K562 (cell line): ENCODE data around the gene ATP2A2. TPM values are rescaled to one million over a fixed set of nuclear protein-coding genes. Genes with fewer than 3 reads are reported as not detected.

ENCODE experiments used
- ATAC-seq: fragments of 200-7000 bp; cut with Tn5 transposase; 3 replicates; pipeline ENCODE4 v1.9.1; 2020; ENCODE audit warnings: moderate library complexity
- BruUV-seq: library from RNA; stranded (reverse); fragments of 400-500 nt; replicated peaks from 2 replicates; lab custom pipeline; 2021; lab: Mats Ljungman, UMichigan
- CTCF ChIA-PET: fragments of 300-600 bp; formaldehyde crosslinking; extraction: SDS; loops from one replicate; lab custom pipeline; 2021; ENCODE audit warnings: low intra/inter-chr PET ratio; lab: Yijun Ruan, JAX
- POLR2A ChIA-PET: fragments of 300-600, 350-650 bp; sonication (Branson Sonifier 250); formaldehyde crosslinking; extraction: SDS; loops from one replicate; lab custom pipeline; 2021; ENCODE audit warnings: antibody characterized with exemption, inconsistent platforms; lab: Yijun Ruan, JAX
- DNase-seq, 4 experiments: peaks; one replicate each; pipeline versions ENCODE4 v3.0.0 to v3.0.0-alpha.2; 2011 to 2018; ENCODE audit warnings: low spot score in 3 of 4, mixed read lengths in 3 of 4; ENCODE audit errors: extremely low read depth in 1 of 4
- FAIRE-seq: peaks from 2 replicates; lab custom pipeline; 2011; peaks lifted over from hg19 to GRCh38; lab: Jason Lieb, UNC
- H2AFZ ChIP-seq: 2 replicates; pipeline ENCODE4 v1.6.0; 2011; ENCODE audit warnings: low read depth, low read length, control low read depth, inconsistent platforms
- H3K27ac ChIP-seq: fragments of 200-600 bp; 3 replicates; pipeline ENCODE4 v1.8.0; 2011; ENCODE audit warnings: low read depth, mild to moderate bottlenecking, control low read depth, inconsistent platforms, low read length, moderate library complexity, mixed read lengths; ENCODE audit errors: extremely low read depth
- H3K27me3 ChIP-seq, 2 experiments: fragments of 300-600 bp in 1 of 2; 2 replicates in 1 of 2; 3 replicates in 1 of 2; pipeline versions ENCODE4 v1.6.0 to v1.8.0; 2011; ENCODE audit warnings: inconsistent platforms in 2 of 2, low read length in 2 of 2, mild to moderate bottlenecking in 1 of 2, mixed read lengths in 1 of 2, moderate library complexity in 1 of 2; ENCODE audit not compliant: control insufficient read depth in 2 of 2, insufficient read depth in 2 of 2
- H3K36me3 ChIP-seq: fragments of 300-600 bp; 3 replicates; pipeline ENCODE4 v1.8.0; 2011; ENCODE audit warnings: mild to moderate bottlenecking, low read length, inconsistent platforms; ENCODE audit not compliant: control insufficient read depth, insufficient read depth
- H3K4me1 ChIP-seq, 2 experiments: fragments of 200-600 bp in 1 of 2; replicated peaks in 1 of 2; 2 replicates in 1 of 2; 3 replicates in 1 of 2; pipeline versions ENCODE4 v1.5.1 to v1.8.0; 2011; ENCODE audit warnings: inconsistent platforms in 2 of 2, low read length in 2 of 2, mild to moderate bottlenecking in 1 of 2, mixed read lengths in 1 of 2, moderate library complexity in 1 of 2; ENCODE audit not compliant: control insufficient read depth in 2 of 2, insufficient read depth in 2 of 2
- H3K4me2 ChIP-seq: 2 replicates; pipeline ENCODE4 v1.6.1; 2011; ENCODE audit warnings: low read length, control low read depth, inconsistent platforms, mixed read lengths; ENCODE audit not compliant: insufficient read depth
- H3K4me3 ChIP-seq: fragments of 200-600 bp; sonication (generic), shearing (Covaris generic); 2 replicates; pipeline ENCODE4 v1.5.1; 2016; ENCODE audit warnings: control low read depth, inconsistent platforms
- H3K79me2 ChIP-seq: fragments of 200-600 bp; 3 replicates; pipeline ENCODE4 v1.8.0; 2011; ENCODE audit warnings: low read length, inconsistent platforms; ENCODE audit not compliant: control insufficient read depth, insufficient read depth
- H3K9ac ChIP-seq, 2 experiments: 2 replicates each; pipeline versions ENCODE4 v1.6.0 to v1.6.1; 2011; ENCODE audit warnings: low read depth in 2 of 2, low read length in 2 of 2, control low read depth in 1 of 2, inconsistent platforms in 1 of 2, mild to moderate bottlenecking in 1 of 2, mixed read lengths in 1 of 2; ENCODE audit not compliant: insufficient read depth in 1 of 2
- H3K9me1 ChIP-seq: one replicate; pipeline ENCODE4 v1.6.0; 2011; ENCODE audit warnings: inconsistent platforms, mild to moderate bottlenecking, low read length, moderate library complexity; ENCODE audit not compliant: control insufficient read depth, insufficient read depth
- H3K9me3 ChIP-seq: replicated peaks from 2 replicates; pipeline ENCODE4 v1.5.1; 2011; ENCODE audit warnings: low read depth, low read length, inconsistent platforms; ENCODE audit not compliant: control insufficient read depth, insufficient read depth
- H4K20me1 ChIP-seq: replicated peaks from 2 replicates; pipeline ENCODE4 v1.6.1; 2011; ENCODE audit warnings: low read length, inconsistent platforms, mixed read lengths; ENCODE audit not compliant: control insufficient read depth, insufficient read depth
- ARID2 ChIP-seq: fragments of 450-650 bp; IDR thresholded peaks from 2 replicates; pipeline ENCODE4 v1.6.1; 2017; ENCODE audit warnings: antibody characterized with exemption, mild to moderate bottlenecking
- ARID3A ChIP-seq: IDR thresholded peaks from 2 replicates; pipeline ENCODE4 v1.6.1; 2012; ENCODE audit warnings: low read depth, low read length, improper control_type of control experiment, borderline replicate concordance
- CEBPB ChIP-seq: fragments of 450-650 bp; IDR thresholded peaks from 2 replicates; pipeline ENCODE4 v1.6.1; 2016; ENCODE audit warnings: missing genetic modification characterization, missing compliant biosample characterization
- CEBPG ChIP-seq, 3 experiments: fragments of 200-800 bp in 1 of 3; sonication (Bioruptor generic) in 1 of 3; sonication (generic) in 1 of 3; formaldehyde crosslinking in 1 of 3; IDR thresholded peaks in 2 of 3; conservative IDR thresholded peaks in 1 of 3; 2 replicates each; pipeline versions ENCODE4 v1.6.1 to v1.8.0; 2016 to 2022; ENCODE audit warnings: missing compliant biosample characterization in 2 of 3, missing genetic modification characterization in 2 of 3, mild to moderate bottlenecking in 1 of 3, missing genetic modification reagents in 1 of 3
- ELF1 ChIP-seq: fragments of 200-800 bp; sonication (Bioruptor generic); IDR thresholded peaks from 2 replicates; pipeline ENCODE4 v1.6.1; 2016; ENCODE audit warnings: missing genetic modification characterization, missing compliant biosample characterization
- HEY1 ChIP-seq: fragments of 250-450 bp; sonication (Bioruptor Pico); IDR thresholded peaks from 2 replicates; pipeline ENCODE4 v1.5.0; 2020; ENCODE audit warnings: mild to moderate bottlenecking, moderate library complexity, borderline replicate concordance
- JUND ChIP-seq, 2 experiments: IDR thresholded peaks; 2 replicates in 1 of 2; 3 replicates in 1 of 2; pipeline ENCODE4 v1.6.1; 2011; ENCODE audit warnings: borderline replicate concordance in 2 of 2, low read depth in 2 of 2, low read length in 2 of 2, improper control_type of control experiment in 1 of 2, missing biosample characterization in 1 of 2, missing genetic modification characterization in 1 of 2, missing genetic modification reagents in 1 of 2
- POLR3G ChIP-seq: IDR thresholded peaks from 2 replicates; pipeline ENCODE4 v1.6.1; 2011; ENCODE audit not compliant: insufficient read length, insufficient replicate concordance; ENCODE audit errors: extremely low read depth
- ZNF280B ChIP-seq: fragments of 250-450 bp; sonication (Bioruptor Pico); IDR thresholded peaks from 2 replicates; pipeline ENCODE4 v1.5.1; 2021; ENCODE audit warnings: mild to moderate bottlenecking
- ZNF41 ChIP-seq: fragments of 250-450 bp; sonication (Bioruptor Pico); conservative IDR thresholded peaks from 2 replicates; pipeline ENCODE4 v1.4.0; 2020; ENCODE audit warnings: mild to moderate bottlenecking
- ZNF551 ChIP-seq: fragments of 250-450 bp; sonication (Bioruptor Pico); IDR thresholded peaks from 2 replicates; pipeline ENCODE4 v1.5.0; 2021; ENCODE audit warnings: mild to moderate bottlenecking, moderate library complexity
- WGBS: fragments of 100-300 bp; shearing (Covaris generic); methylation state at CpG from one replicate; pipeline ENCODE4 v1.1.6; 2016; ENCODE audit warnings: low coverage, mixed read lengths; ENCODE audit not compliant: insufficient coverage; ENCODE audit errors: missing lambda C conversion rate; 5-methylcytosine and 5-hydroxymethylcytosine counted together
- in situ Hi-C: fragments of 300-500 bp; cut with MboI; formaldehyde crosslinking; loops from 4 replicates; pipeline ENCODE4 v1.15.0; 2018; ENCODE audit warnings: inconsistent platforms, mixed read lengths
- intact Hi-C: fragments of 100-400 bp; cut with micrococcal nuclease; formaldehyde crosslinking; loops from 2 replicates; pipeline ENCODE4 v1.14.2; 2022
- polyA plus RNA-seq, 8 experiments: library from polyadenylated mRNA; depleted of rRNA in 4 of 8; stranded (reverse) in 5 of 8; unstranded in 3 of 8; fragments of >200 nt; fragmentation: Nextera tagmentation in 2 of 8; fragmentation: Illumina TruSeq in 1 of 8; extraction: Ambion mirVana in 2 of 8; extraction: Trizol in 1 of 8; gene quantifications; 2 replicates each; pipeline versions ENCODE4 v1.2.1 to v1.2.3, GENCODE V29; 2011 to 2014; ENCODE audit warnings: inconsistent platforms in 1 of 8, missing spikeins in 1 of 8
- total RNA-seq, 7 experiments: library from RNA; depleted of rRNA in 6 of 7; stranded (reverse); fragments of >200 nt in 6 of 7; fragmentation: Illumina TruSeq in 2 of 7; extraction: Trizol in 2 of 7; gene quantifications; 2 replicates each; pipeline versions ENCODE4 v1.2.1 to v1.2.3, GENCODE V29; 2011 to 2021; ENCODE audit warnings: low replicate concordance in 1 of 7

The ATP2A2 gene
- total and polyA plus RNA-seq, 9 of the 15 experiments (the other 6 are each of a cell fraction or from before 2014, with no cell fraction given): 5.2 to 205 (median 51.6) TPM

GRCh38 chr12:110234755-110235154, 46.3 kb upstream of the ATP2A2 start:
- FAIRE-seq (no peak), DNase-seq (no peak), ATAC-seq (no peak)
- intact Hi-C loops: no loop called here
- 59% methylated on average over 3 of the region's 3 CpGs for WGBS
- in situ Hi-C loops: no loop called here
- Histone ChIP-seq H3K9me3 (no peaks in the 10 kb centered on the region), H4K20me1 (no peaks in the 10 kb centered on the region), H3K4me3 (no peak overlapping the region), H3K4me2 (no peak overlapping the region), H3K79me2 (no peaks in the 10 kb centered on the region), H3K9ac (no peak overlapping the region), H3K36me3 (no peaks in the 10 kb centered on the region), H3K4me1 (no peaks in the 10 kb centered on the region), H2AFZ (no peak overlapping the region), H3K9me1 (no peaks in the 10 kb centered on the region), H3K27ac (no peak overlapping the region), H3K27me3 (no peaks in the 10 kb centered on the region)
- BruUV-seq: no TSS peak
- ChIA-PET POLR2A (interaction anchor here (0.7 kb wide), 1 partner anchor 69 kb away, joined by 3 read pairs; no protein-coding TSS in a partner anchor), CTCF (no interaction called here)
- TF ChIP-seq ARID3A (no peak), ELF1 (tag) (peak; percentile 37; the same call in 1 of the 2 replicates), HEY1 (CRISPR knock-in tag) (no peak), JUND (IDR thresholded peaks at IDR 0.05; ENCODE audit: borderline replicate concordance, low read depth, low read length) (no peak), JUND (tag; IDR thresholded peaks at IDR 0.05; ENCODE audit: borderline replicate concordance, low read depth, low read length) (no peak), CEBPB (tag) (peak; percentile 76), ZNF280B (no peak), ZNF41 (CRISPR knock-in tag) (no peak), ARID2 (no peak), CEBPG (CRISPR knock-in tag; IDR thresholded peaks at IDR 0.05) (no peak), CEBPG (tag; conservative IDR thresholded peaks at IDR 0.05 in 1 of 2, IDR thresholded peaks at IDR 0.05 in 1 of 2) (peak; percentile 61 to 79), POLR3G (no peak), ZNF551 (CRISPR knock-in tag) (no peak)
